GM23338 (cell line): ENCODE measurements around the gene TNS1. TPM values are rescaled to one million over a fixed set of nuclear protein-coding genes. Genes with fewer than 3 reads are reported as not detected.

Experiments used
- ATAC-seq: fragments of 200-7000 bp; cut with Tn5 transposase; 3 replicates; pipeline ENCODE4 v1.9.1; 2020
- DNase-seq: peaks from one replicate; pipeline ENCODE4 v3.0.0-alpha.2; 2015; ENCODE audit warnings: low spot score
- H2AFZ ChIP-seq: fragments of 200-600 bp; sonication (generic); 2 replicates; pipeline ENCODE4 v1.8.0; 2016; ENCODE audit warnings: antibody characterized with exemption, mild to moderate bottlenecking, moderate library complexity
- H3F3A ChIP-seq: fragments of 200-600 bp; sonication (generic); replicated peaks from 2 replicates; pipeline ENCODE4 v1.8.0; 2017; ENCODE audit warnings: antibody characterized with exemption, mixed run types, low read depth
- H3K27ac ChIP-seq: fragments of 200-600 bp; sonication (generic); 2 replicates; pipeline ENCODE4 v1.6.1; 2016; ENCODE audit warnings: low read depth
- H3K27me3 ChIP-seq: fragments of 200-600 bp; sonication (generic); 2 replicates; pipeline ENCODE4 v1.8.0; 2016; ENCODE audit warnings: mild to moderate bottlenecking, mixed run types, moderate library complexity; ENCODE audit not compliant: insufficient read depth
- H3K36me3 ChIP-seq: fragments of 200-600 bp; sonication (generic); 2 replicates; pipeline ENCODE4 v1.8.0; 2016; ENCODE audit warnings: mild to moderate bottlenecking; ENCODE audit not compliant: insufficient read depth
- H3K4me1 ChIP-seq: fragments of 200-600 bp; sonication (generic); 2 replicates; pipeline ENCODE4 v1.8.0; 2016; ENCODE audit warnings: mild to moderate bottlenecking, moderate library complexity; ENCODE audit not compliant: insufficient read depth
- H3K4me2 ChIP-seq: fragments of 200-600 bp; sonication (generic); 2 replicates; pipeline ENCODE4 v1.7.1; 2017; ENCODE audit warnings: mixed run types
- H3K4me3 ChIP-seq: fragments of 200-600 bp; sonication (generic); 2 replicates; pipeline ENCODE4 v1.6.1; 2016; ENCODE audit warnings: mixed run types
- H3K79me2 ChIP-seq: fragments of 200-600 bp; sonication (generic); replicated peaks from 2 replicates; pipeline ENCODE4 v1.8.0; 2017; ENCODE audit warnings: mild to moderate bottlenecking; ENCODE audit not compliant: insufficient read depth
- H3K9me2 ChIP-seq: fragments of 200-600 bp; sonication (generic); 2 replicates; pipeline ENCODE4 v1.8.0; 2017; ENCODE audit not compliant: insufficient read depth
- H4K20me1 ChIP-seq: fragments of 200-600 bp; sonication (generic); replicated peaks from 2 replicates; pipeline ENCODE4 v1.8.0; 2017; ENCODE audit warnings: mild to moderate bottlenecking; ENCODE audit not compliant: insufficient read depth
- H3K27ac Mint-ChIP-seq: 2 replicates; pipeline ENCODE4 v1.8.0; 2020; ENCODE audit warnings: inconsistent platforms, mild to moderate bottlenecking, moderate library complexity, mixed read lengths
- H3K27me3 Mint-ChIP-seq: 3 replicates; pipeline ENCODE4 v1.8.0; 2022; ENCODE audit warnings: low read depth, mild to moderate bottlenecking, moderate library complexity, mixed read lengths, inconsistent platforms; ENCODE audit not compliant: insufficient read depth, poor library complexity
- H3K36me3 Mint-ChIP-seq: 3 replicates; pipeline ENCODE4 v1.8.0; 2021; ENCODE audit warnings: low read depth, mild to moderate bottlenecking, inconsistent platforms, moderate library complexity, mixed read lengths
- H3K4me1 Mint-ChIP-seq: 3 replicates; pipeline ENCODE4 v1.8.0; 2020; ENCODE audit warnings: mild to moderate bottlenecking, inconsistent platforms, mixed read lengths
- H3K4me3 Mint-ChIP-seq: 3 replicates; pipeline ENCODE4 v1.8.0; 2021; ENCODE audit warnings: moderate library complexity, mild to moderate bottlenecking, inconsistent platforms, mixed read lengths
- H3K9me3 Mint-ChIP-seq: 3 replicates; pipeline ENCODE4 v1.8.0; 2020; ENCODE audit warnings: moderate library complexity, mild to moderate bottlenecking, inconsistent platforms, mixed read lengths
- CREB1 ChIP-seq: fragments of 250-450 bp; sonication (Bioruptor Pico); IDR thresholded peaks from 2 replicates; pipeline ENCODE4 v1.5.0; 2020; ENCODE audit warnings: low read depth, mild to moderate bottlenecking, moderate library complexity
- CTCF ChIP-seq, 2 experiments: fragments of 200-600 bp in 1 of 2; sonication (generic) in 1 of 2; conservative IDR thresholded peaks; 2 replicates each; pipeline versions ENCODE4 v1.5.1 to v1.6.1; 2016 to 2017; ENCODE audit warnings: antibody characterized with exemption in 2 of 2, low read depth in 2 of 2, mild to moderate bottlenecking in 2 of 2, moderate library complexity in 1 of 2
- EZH2phosphoT487 ChIP-seq: fragments of 200-600 bp; sonication (generic); IDR thresholded peaks from one replicate; pipeline ENCODE4 v1.8.1; 2018; ENCODE audit warnings: antibody characterized with exemption; ENCODE audit not compliant: unreplicated experiment
- NANOG ChIP-seq: IDR thresholded peaks from 2 replicates; pipeline ENCODE4 v1.6.1; 2016; ENCODE audit warnings: antibody characterized with exemption, borderline replicate concordance
- ZNF462 ChIP-seq: fragments of 250-450 bp; sonication (Bioruptor Pico); IDR thresholded peaks from 2 replicates; pipeline ENCODE4 v1.5.0; 2020; ENCODE audit warnings: mild to moderate bottlenecking, moderate library complexity
- polyA plus RNA-seq: library from polyadenylated mRNA; unstranded; fragments of >200 nt; fragmentation: Nextera tagmentation; extraction: Ambion mirVana; gene quantifications from 2 replicates; pipeline ENCODE4 v1.2.1, GENCODE V29; 2016
- total RNA-seq: library from RNA; depleted of rRNA; stranded (reverse); fragments of >200 nt; shearing (Covaris generic); gene quantifications from 2 replicates; pipeline ENCODE4 v1.2.3, GENCODE V29; 2014

TNS1 gene
- total and polyA plus RNA-seq, 2 experiments from 2014 or later: 2.0 to 7.4 TPM

- no peak for TF ChIP-seq ZNF462 (CRISPR knock-in tag)
Observed at GRCh38 chr2:217951521-217952247, 51.1 kb downstream of the TNS1 start (continued).

GRCh38 chr2:217951091-217951490, 51.7 kb downstream of the TNS1 start:
- H3K4me3 Mint-ChIP-seq: no peak overlapping the region
- H4K20me1 ChIP-seq: no peaks in the 10 kb centered on the region
- H3K9me2 ChIP-seq: no peaks in the 10 kb centered on the region
- H3K4me1 ChIP-seq: 0 out of 2 replicates have a peak, but pooled peaks cover 15% of the 10 kb centered on the region
- no peaks in the 10 kb centered on the region for H3K36me3 ChIP-seq
- DNase-seq (no peak), ATAC-seq (no peak)
- peaks cover 28% of the 10 kb centered on the region for H3K4me1 Mint-ChIP-seq
- no peak overlapping the region for H3K27ac ChIP-seq
- H3K9me3 Mint-ChIP-seq: no peaks in the 10 kb centered on the region
- peaks cover 8% of the 10 kb centered on the region for H3K27me3 Mint-ChIP-seq
- no peak overlapping the region for H3K4me3 ChIP-seq
- no peaks in the 10 kb centered on the region for H3K79me2 ChIP-seq
- H3K27ac Mint-ChIP-seq: no peak overlapping the region
- H3K36me3 Mint-ChIP-seq: no peaks in the 10 kb centered on the region
- no peak overlapping the region for H2AFZ ChIP-seq
- no peak overlapping the region for H3K4me2 ChIP-seq
- no peaks in the 10 kb centered on the region for H3F3A ChIP-seq
- H3K27me3 ChIP-seq: no peaks in the 10 kb centered on the region
- TF ChIP-seq ZNF462 (CRISPR knock-in tag) (no peak), CREB1 (no peak), NANOG (no peak), EZH2phosphoT487 (no peak), CTCF (conservative IDR thresholded peaks at IDR 0.05; ENCODE audit: low read depth in 2 of 2) (no peak)
